BLaER1 treated with 17β-estradiol and CSF1 and Interleukin-3, amounts not matched to agents 10 nM and 100 nM (cell line): ENCODE measurements around the gene TBL1XR1.

ENCODE experiments used
- H3K27ac ChIP-seq, 11 experiments: shearing (Covaris generic); formaldehyde crosslinking; 2 replicates each; pipeline ENCODE4 v1.8.1; 2022
- H3K27me3 ChIP-seq, 11 experiments: shearing (Covaris generic); formaldehyde crosslinking; 2 replicates each; pipeline ENCODE4 v1.8.1; 2022
- H3K36me3 ChIP-seq, 11 experiments: shearing (Covaris generic); formaldehyde crosslinking; 2 replicates each; pipeline ENCODE4 v1.8.1; 2022
- H3K4me1 ChIP-seq, 10 experiments: shearing (Covaris generic); formaldehyde crosslinking; 2 replicates each; pipeline ENCODE4 v1.8.1; 2022
- H3K4me2 ChIP-seq, 11 experiments: shearing (Covaris generic); formaldehyde crosslinking; 2 replicates each; pipeline ENCODE4 v1.8.1; 2022
- H3K4me3 ChIP-seq, 10 experiments: shearing (Covaris generic); formaldehyde crosslinking; 2 replicates each; pipeline ENCODE4 v1.8.1; 2022
- H3K9ac ChIP-seq, 11 experiments: shearing (Covaris generic); formaldehyde crosslinking; 2 replicates each; pipeline ENCODE4 v1.8.1; 2022
- H3K9me3 ChIP-seq, 11 experiments: shearing (Covaris generic); formaldehyde crosslinking; replicated peaks in 1 of 11; 2 replicates each; pipeline ENCODE4 v1.8.1; 2022
- H4K20me1 ChIP-seq, 11 experiments: shearing (Covaris generic); formaldehyde crosslinking; 2 replicates each; pipeline ENCODE4 v1.8.1; 2022
- Cebpa-rat ChIP-seq, 11 experiments: shearing (Covaris generic); IDR thresholded peaks; 2 replicates each; pipeline ENCODE4 v1.8.1; 2022

The TBL1XR1 gene

GRCh38 chr3:177182352-177182751 is 14.9 kb downstream of the TBL1XR1 start:
- H3K4me1 ChIP-seq = peaks cover 32 to 100% (median 46%) of the 10 kb centered on the region in 10 experiments; a peak in 19 of 20 replicates
- peak overlapping the region in 2 of 11 experiments; percentile 12 to 24; a peak in 1 of 22 replicates for H3K9ac ChIP-seq
- TF ChIP-seq Cebpa-rat (IDR thresholded peaks at IDR 0.05) = no peak
- H3K36me3 ChIP-seq = peaks cover 0 to 96% (median 67%) of the 10 kb centered on the region in 11 experiments; a peak in 18 of 22 replicates
- H4K20me1 ChIP-seq = peaks cover 100% of the 10 kb centered on the region in 11 experiments
- peak overlapping the region in 9 of 11 experiments; percentile 1 to 77 (median 16); a peak in 10 of 22 replicates for H3K4me2 ChIP-seq
- H3K9me3 ChIP-seq = peaks cover 0 to 35% (median 0%) of the 10 kb centered on the region in 11 experiments; a peak in 3 of 22 replicates
- peak overlapping the region in 1 of 11 experiments; percentile 1; a peak in 2 of 22 replicates for H3K27ac ChIP-seq
- H3K4me3 ChIP-seq = no peak overlapping the region
- no peaks in the 10 kb centered on the region for H3K27me3 ChIP-seq

GRCh38 chr3:177181418-177181817 is 15.9 kb downstream of the TBL1XR1 start:
- Histone ChIP-seq H3K4me1 (peaks cover 33 to 98% (median 40%) of the 10 kb centered on the region in 10 experiments; a peak in 19 of 20 replicates), H3K36me3 (peaks cover 0 to 97% (median 68%) of the 10 kb centered on the region in 11 experiments; a peak in 19 of 22 replicates), H3K9me3 (peaks cover 0 to 42% (median 0%) of the 10 kb centered on the region in 11 experiments; a peak in 5 of 22 replicates), H3K27ac (no peak overlapping the region), H4K20me1 (peaks cover 100% of the 10 kb centered on the region in 11 experiments), H3K4me2 (peak overlapping the region; percentile 2 to 77 (median 24); a peak in 15 of 22 replicates), H3K9ac (no peak overlapping the region), H3K27me3 (no peaks in the 10 kb centered on the region), H3K4me3 (no peak overlapping the region; a peak in 1 of 20 replicates)
- no peak for TF ChIP-seq Cebpa-rat (IDR thresholded peaks at IDR 0.05)

- peaks cover 0 to 40% (median 0%) of the 10 kb centered on the region in 11 experiments; a peak in 5 of 22 replicates for H3K9me3 ChIP-seq
- TF ChIP-seq Cebpa-rat (IDR thresholded peaks at IDR 0.05) = no peak
- H3K4me1 ChIP-seq = peaks cover 26 to 93% (median 34%) of the 10 kb centered on the region in 10 experiments; a peak in 19 of 20 replicates
- H3K4me3 ChIP-seq = no peak overlapping the region
- H3K36me3 ChIP-seq = peaks cover 0 to 94% (median 65%) of the 10 kb centered on the region in 11 experiments; a peak in 19 of 22 replicates
- H3K27me3 ChIP-seq = no peaks in the 10 kb centered on the region
- no peak overlapping the region for H3K9ac ChIP-seq
- H3K4me2 ChIP-seq = peak overlapping the region in 10 of 11 experiments; percentile 2 to 77 (median 26); a peak in 13 of 22 replicates
- H4K20me1 ChIP-seq = peaks cover 100% of the 10 kb centered on the region in 11 experiments
- H3K27ac ChIP-seq = no peak overlapping the region
Measured at GRCh38 chr3:177180506-177180905, 16.8 kb downstream of the TBL1XR1 start.

- peaks cover 19 to 93% (median 31%) of the 10 kb centered on the region in 10 experiments; a peak in 18 of 20 replicates for H3K4me1 ChIP-seq
- H3K36me3 ChIP-seq = peaks cover 0 to 90% (median 66%) of the 10 kb centered on the region in 11 experiments; a peak in 19 of 22 replicates
- no peak overlapping the region for H3K4me3 ChIP-seq
- peak overlapping the region in 1 of 11 experiments; percentile 48; a peak in 1 of 22 replicates for H3K9ac ChIP-seq
- H3K27ac ChIP-seq = peak overlapping the region in 5 of 11 experiments; percentile 23 to 44 (median 36); a peak in 9 of 22 replicates
- no peaks in the 10 kb centered on the region for H3K27me3 ChIP-seq
- no peak for TF ChIP-seq Cebpa-rat (IDR thresholded peaks at IDR 0.05)
- peaks cover 100% of the 10 kb centered on the region in 11 experiments for H4K20me1 ChIP-seq
- H3K4me2 ChIP-seq = peak overlapping the region in 8 of 11 experiments; percentile 16 to 77 (median 41); a peak in 14 of 22 replicates
- peaks cover 0 to 38% (median 0%) of the 10 kb centered on the region in 11 experiments; a peak in 5 of 22 replicates for H3K9me3 ChIP-seq
Measured at GRCh38 chr3:177179281-177180067, 17.8 kb downstream of the TBL1XR1 start.

- H3K9ac ChIP-seq = no peak overlapping the region; a peak in 1 of 22 replicates
Measured at GRCh38 chr3:177177749-177178221, 19.5 kb downstream of the TBL1XR1 start.

GRCh38 chr3:177174607-177175170 is 22.6 kb downstream of the TBL1XR1 start:
- no peak for TF ChIP-seq Cebpa-rat (IDR thresholded peaks at IDR 0.05)
- Histone ChIP-seq H3K9me3 (peaks cover 0 to 34% (median 8%) of the 10 kb centered on the region in 11 experiments; a peak in 8 of 22 replicates), H3K4me3 (no peak overlapping the region), H3K36me3 (peaks cover 25 to 95% (median 81%) of the 10 kb centered on the region in 11 experiments), H3K4me2 (peak overlapping the region in 5 of 11 experiments; percentile 1 to 48 (median 18); a peak in 5 of 22 replicates), H3K9ac (no peak overlapping the region), H3K27ac (0 out of 22 replicates have a peak overlapping the region, but pooled peaks of 2 of the 11 experiments have one; percentile 0 to 9), H3K4me1 (peaks cover 0 to 91% (median 8%) of the 10 kb centered on the region in 10 experiments; a peak in 14 of 20 replicates), H3K27me3 (no peaks in the 10 kb centered on the region), H4K20me1 (peaks cover 98 to 100% (median 99%) of the 10 kb centered on the region in 11 experiments)

More at GRCh38 chr3:177177749-177178221, 19.5 kb downstream of the TBL1XR1 start:
- peaks cover 5 to 94% (median 69%) of the 10 kb centered on the region in 11 experiments; a peak in 21 of 22 replicates for H3K36me3 ChIP-seq
- peaks cover 0 to 30% (median 0%) of the 10 kb centered on the region in 11 experiments; a peak in 5 of 22 replicates for H3K9me3 ChIP-seq
- H3K4me3 ChIP-seq = no peak overlapping the region
- no peak overlapping the region for H3K27ac ChIP-seq
- TF ChIP-seq Cebpa-rat (IDR thresholded peaks at IDR 0.05) = no peak
- H3K27me3 ChIP-seq = no peaks in the 10 kb centered on the region
- peaks cover 13 to 93% (median 33%) of the 10 kb centered on the region in 10 experiments; a peak in 18 of 20 replicates for H3K4me1 ChIP-seq
- H3K4me2 ChIP-seq = 0 out of 22 replicates have a peak overlapping the region, but pooled peaks of 1 of the 11 experiments have one; percentile 71
- peaks cover 99 to 100% (median 100%) of the 10 kb centered on the region in 11 experiments for H4K20me1 ChIP-seq

GRCh38 chr3:177169936-177170722 is 27.2 kb downstream of the TBL1XR1 start:
- H3K9me3 ChIP-seq = peaks cover 19 to 56% (median 36%) of the 10 kb centered on the region in 11 experiments
- peaks cover 86 to 100% (median 99%) of the 10 kb centered on the region in 11 experiments for H4K20me1 ChIP-seq
- TF ChIP-seq Cebpa-rat (IDR thresholded peaks at IDR 0.05) = no peak
- no peak overlapping the region for H3K9ac ChIP-seq
- peak overlapping the region in 5 of 11 experiments; percentile 3 to 19 (median 7); a peak in 4 of 22 replicates for H3K4me2 ChIP-seq
- no peak overlapping the region for H3K27ac ChIP-seq
- no peaks in the 10 kb centered on the region for H3K27me3 ChIP-seq
- H3K4me1 ChIP-seq = peaks cover 0 to 71% (median 7%) of the 10 kb centered on the region in 10 experiments; a peak in 11 of 20 replicates
- no peak overlapping the region for H3K4me3 ChIP-seq
- H3K36me3 ChIP-seq = peaks cover 49 to 98% (median 86%) of the 10 kb centered on the region in 11 experiments
